GM12878 (cell line): ENCODE data around the gene MPZL1. TPM values are rescaled to one million over a fixed set of nuclear protein-coding genes. Genes with fewer than 3 reads are reported as not detected.
A peak's percentile ranks its signal among the peaks of the same experiment; 100 is the strongest.

Experiments used
- ATAC-seq: fragments of 200-7000 bp; cut with Tn5 transposase; 3 replicates; pipeline ENCODE4 v1.9.1; 2020; ENCODE audit warnings: mild to moderate bottlenecking, moderate library complexity
- BruUV-seq: library from RNA; stranded (reverse); fragments of 400-500 nt; replicated peaks from 2 replicates; lab custom pipeline; 2021; lab: Mats Ljungman, UMichigan
- CTCF ChIA-PET: fragments of 300-600 bp; sonication (Branson Sonifier 250); formaldehyde crosslinking; extraction: SDS; loops from one replicate; lab custom pipeline; 2021; ENCODE audit warnings: inconsistent platforms; lab: Yijun Ruan, JAX
- POLR2A ChIA-PET: fragments of 350-600 bp; formaldehyde crosslinking; extraction: SDS; loops from one replicate; lab custom pipeline; 2021; ENCODE audit warnings: inconsistent platforms; lab: Charles Lee
- RAD21 ChIA-PET: fragments of 300-600 bp; sonication (Branson Sonifier 250); formaldehyde crosslinking; loops from one replicate; lab custom pipeline; 2023; ENCODE audit warnings: antibody characterized with exemption; ENCODE audit not compliant: unreplicated experiment; lab: Charles Lee
- SMC1A ChIA-PET: fragments of 300-600 bp; sonication (Branson Sonifier 250); formaldehyde crosslinking; loops from one replicate; lab custom pipeline; 2023; ENCODE audit not compliant: unreplicated experiment, uncharacterized antibody; lab: Charles Lee
- DNase-seq: peaks from one replicate; pipeline ENCODE4 v3.0.0-alpha.2; 2011; ENCODE audit warnings: low read depth, low spot score
- FAIRE-seq: peaks from 3 replicates; lab custom pipeline; 2011; peaks lifted over from hg19 to GRCh38; lab: Jason Lieb, UNC
- H2AFZ ChIP-seq: 2 replicates; pipeline ENCODE4 v1.6.0; 2011; ENCODE audit warnings: low read depth, low read length, control low read depth; ENCODE audit not compliant: control insufficient read depth
- H3K27ac ChIP-seq: 2 replicates; pipeline ENCODE4 v1.5.1; 2011; ENCODE audit warnings: control low read depth; ENCODE audit not compliant: control insufficient read depth, insufficient read depth
- H3K27me3 ChIP-seq, 2 experiments: replicated peaks in 1 of 2; 2 replicates each; pipeline versions ENCODE4 v1.6.0 to v1.6.1; 2011; ENCODE audit warnings: low read length in 1 of 2; ENCODE audit not compliant: control insufficient read depth in 2 of 2, insufficient read depth in 2 of 2
- H3K36me3 ChIP-seq, 2 experiments: 2 replicates each; pipeline ENCODE4 v1.5.1; 2011; ENCODE audit warnings: low read length in 1 of 2; ENCODE audit not compliant: control insufficient read depth in 2 of 2, insufficient read depth in 2 of 2
- H3K4me1 ChIP-seq: 2 replicates; pipeline ENCODE4 v1.6.1; 2011; ENCODE audit warnings: mild to moderate bottlenecking, low read length, moderate library complexity, mixed read lengths; ENCODE audit not compliant: control insufficient read depth, insufficient read depth
- H3K4me2 ChIP-seq: 2 replicates; pipeline ENCODE4 v1.6.0; 2011; ENCODE audit warnings: control low read depth; ENCODE audit not compliant: control insufficient read depth, insufficient read depth
- H3K4me3 ChIP-seq: fragments of 200-600 bp; sonication (generic); 2 replicates; pipeline ENCODE4 v1.5.1; 2016
- H3K79me2 ChIP-seq: 2 replicates; pipeline ENCODE4 v1.6.0; 2011; ENCODE audit warnings: low read length; ENCODE audit not compliant: control insufficient read depth, insufficient read depth
- H3K9ac ChIP-seq: 2 replicates; pipeline ENCODE4 v1.8.0; 2011; ENCODE audit warnings: low read length, control low read depth, mixed read lengths; ENCODE audit not compliant: control insufficient read depth, insufficient read depth
- H3K9me3 ChIP-seq: replicated peaks from 3 replicates; pipeline ENCODE4 v1.5.1; 2011; ENCODE audit warnings: mild to moderate bottlenecking, low read length; ENCODE audit not compliant: control insufficient read depth, insufficient read depth
- H4K20me1 ChIP-seq: 2 replicates; pipeline ENCODE4 v1.6.0; 2011; ENCODE audit not compliant: control insufficient read depth, insufficient read depth
- ATF7 ChIP-seq: fragments of 450-650 bp; IDR thresholded peaks from 2 replicates; pipeline ENCODE4 v1.6.1; 2016; ENCODE audit warnings: low read depth, mild to moderate bottlenecking
- DPF2 ChIP-seq: fragments of 450-650 bp; IDR thresholded peaks from 2 replicates; pipeline ENCODE4 v1.6.1; 2017; ENCODE audit warnings: mild to moderate bottlenecking
- FOS ChIP-seq: IDR thresholded peaks from 3 replicates; pipeline ENCODE4 v1.6.1; 2011; ENCODE audit warnings: borderline replicate concordance; ENCODE audit not compliant: insufficient read length; ENCODE audit errors: extremely low read depth
- FOXM1 ChIP-seq: IDR thresholded peaks from 2 replicates; pipeline ENCODE4 v1.6.1; 2012; ENCODE audit warnings: low read depth, mild to moderate bottlenecking, inconsistent platforms, low read length, moderate library complexity
- JUNB ChIP-seq: IDR thresholded peaks from 2 replicates; pipeline ENCODE4 v1.6.1; 2016; ENCODE audit warnings: antibody characterized with exemption, mild to moderate bottlenecking
- NBN ChIP-seq: fragments of 450-650 bp; IDR thresholded peaks from 2 replicates; pipeline ENCODE4 v1.6.1; 2016
- NFIC ChIP-seq: IDR thresholded peaks from 2 replicates; pipeline ENCODE4 v1.6.1; 2012; ENCODE audit warnings: low read depth, mild to moderate bottlenecking, inconsistent platforms, low read length, moderate library complexity
- RAD51 ChIP-seq: fragments of 450-650 bp; IDR thresholded peaks from 2 replicates; pipeline ENCODE4 v1.6.1; 2016; ENCODE audit warnings: moderate library complexity, mild to moderate bottlenecking, inconsistent platforms
- RBBP5 ChIP-seq: fragments of 200-600 bp; sonication (generic); conservative IDR thresholded peaks from 2 replicates; pipeline ENCODE4 v1.6.1; 2016
- SIX5 ChIP-seq: IDR thresholded peaks from 2 replicates; pipeline ENCODE4 v1.6.1; 2011; ENCODE audit warnings: mild to moderate bottlenecking, low read depth, low read length, moderate library complexity; ENCODE audit not compliant: severe bottlenecking
- WGBS: methylation state at CpG from one replicate; pipeline ENCODE4 v1.1.6; 2016; ENCODE audit warnings: low lambda C conversion rate; ENCODE audit not compliant: insufficient replicate concordance, insufficient coverage; ENCODE audit errors: missing lambda C conversion rate; 5-methylcytosine and 5-hydroxymethylcytosine counted together
- in situ Hi-C: fragments of 300-500 bp; cut with MboI; formaldehyde crosslinking; loops from 9 replicates; pipeline ENCODE4 v1.14.3; 2018; ENCODE audit warnings: mixed read lengths
- intact Hi-C: fragments of 100-400 bp; cut with micrococcal nuclease; formaldehyde crosslinking; loops from one replicate; pipeline ENCODE4 v1.14.2; 2022; ENCODE audit not compliant: unreplicated experiment
- polyA plus RNA-seq, 11 experiments: library from polyadenylated mRNA; depleted of rRNA in 4 of 11; unstranded in 6 of 11; stranded (reverse) in 5 of 11; fragments of >200 nt; fragmentation: Nextera tagmentation in 4 of 11; fragmentation: Illumina TruSeq in 1 of 11; extraction: Ambion mirVana in 4 of 11; extraction: Trizol in 1 of 11; gene quantifications; 1 replicate in 1 of 11; 2 replicates in 10 of 11; pipeline versions ENCODE4 v1.2.1 to v1.2.3, GENCODE V29; 2011 to 2016; ENCODE audit warnings: inconsistent platforms in 2 of 11, missing spikeins in 2 of 11, low read depth in 1 of 11
- total RNA-seq, 4 experiments: library from RNA; depleted of rRNA in 3 of 4; stranded (reverse); fragments of >200 nt in 3 of 4; fragmentation: Illumina TruSeq in 1 of 4; extraction: Trizol in 1 of 4; gene quantifications; 2 replicates each; pipeline versions ENCODE4 v1.2.1 to v1.2.3, GENCODE V29; 2013 to 2021
- TF ChIP-seq, protein P1 (sequence below): IDR thresholded peaks from 2 replicates; pipeline ENCODE4 v1.6.1; 2012; ENCODE audit warnings: low read depth, low read length, improper control_type of control experiment
- TF ChIP-seq, protein P2 (sequence below): fragments of 450-650 bp; formaldehyde crosslinking; IDR thresholded peaks from 2 replicates; pipeline ENCODE4 v1.4.0; 2020; ENCODE audit warnings: mild to moderate bottlenecking, moderate library complexity
- TF ChIP-seq, protein P3 (sequence below): fragments of 450-650 bp; conservative IDR thresholded peaks from 2 replicates; pipeline ENCODE4 v1.6.1; 2017; ENCODE audit warnings: mild to moderate bottlenecking, moderate library complexity
- TF ChIP-seq, protein P4 (sequence below): fragments of 450-650 bp; IDR thresholded peaks from 2 replicates; pipeline ENCODE4 v1.6.1; 2017; ENCODE audit warnings: antibody characterized with exemption, mild to moderate bottlenecking, moderate library complexity

Gene MPZL1
- total and polyA plus RNA-seq, 10 of the 15 experiments (the other 5 are each of a cell fraction or from before 2014, with no cell fraction given): 9.8 to 60.9 (median 45.9) TPM

DNA sequence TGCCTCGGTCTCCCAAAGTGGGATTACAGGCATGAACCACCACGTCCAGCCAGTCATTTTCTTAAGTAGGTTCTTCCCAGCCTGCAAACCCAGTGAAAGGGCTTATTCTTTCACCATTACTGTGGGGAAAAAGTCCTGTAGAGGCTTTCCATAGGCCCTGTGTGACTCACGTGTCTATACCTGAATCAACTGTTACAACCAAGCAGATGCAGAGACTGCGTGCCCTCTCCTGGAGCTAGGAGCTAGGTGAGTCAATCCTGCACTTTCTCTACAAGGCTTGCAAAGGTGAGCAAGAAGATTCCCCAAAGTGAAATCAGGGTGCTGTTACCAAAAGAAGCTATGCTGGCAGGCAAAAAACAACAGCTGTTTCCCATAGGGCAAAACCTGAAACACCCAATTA, 13.8 kb upstream of the MPZL1 start:
- DNase-seq (no peak), ATAC-seq (peak; percentile 31), FAIRE-seq (no peak)
- CTCF ChIA-PET: interaction anchor here (0.7 to 4.8 kb wide), 11 partner anchors 10 to 440 kb away, joined by 3 to 28 read pairs (median 3); no protein-coding TSS in a partner anchor
- in situ Hi-C loops: no loop called here
- Histone ChIP-seq H3K4me2 (peak overlapping the region; percentile 89), H2AFZ (no peak overlapping the region), H3K9me3 (no peaks in the 10 kb centered on the region), H3K36me3 (peaks cover 0 to 14% of the 10 kb centered on the region in 2 experiments), H3K27me3 (no peaks in the 10 kb centered on the region), H3K4me3 (no peak overlapping the region; the same call in 1 of the 2 replicates), H4K20me1 (no peaks in the 10 kb centered on the region), H3K27ac (peak overlapping the region; percentile 76), H3K79me2 (no peaks in the 10 kb centered on the region), H3K9ac (no peak overlapping the region; the same call in 1 of the 2 replicates), H3K4me1 (peaks cover 46% of the 10 kb centered on the region)
- TF ChIP-seq JUNB (no peak), RAD51 (no peak), SIX5 (no peak), RBBP5 (no peak), NFIC (no peak), FOXM1 (no peak), ATF7 (no peak), DPF2 (no peak), NBN (no peak), FOS (no peak)
- TF ChIP-seq, protein P1, sequence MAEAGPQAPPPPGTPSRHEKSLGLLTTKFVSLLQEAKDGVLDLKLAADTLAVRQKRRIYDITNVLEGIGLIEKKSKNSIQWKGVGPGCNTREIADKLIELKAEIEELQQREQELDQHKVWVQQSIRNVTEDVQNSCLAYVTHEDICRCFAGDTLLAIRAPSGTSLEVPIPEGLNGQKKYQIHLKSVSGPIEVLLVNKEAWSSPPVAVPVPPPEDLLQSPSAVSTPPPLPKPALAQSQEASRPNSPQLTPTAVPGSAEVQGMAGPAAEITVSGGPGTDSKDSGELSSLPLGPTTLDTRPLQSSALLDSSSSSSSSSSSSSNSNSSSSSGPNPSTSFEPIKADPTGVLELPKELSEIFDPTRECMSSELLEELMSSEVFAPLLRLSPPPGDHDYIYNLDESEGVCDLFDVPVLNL: no peak
- TF ChIP-seq, protein P2, sequence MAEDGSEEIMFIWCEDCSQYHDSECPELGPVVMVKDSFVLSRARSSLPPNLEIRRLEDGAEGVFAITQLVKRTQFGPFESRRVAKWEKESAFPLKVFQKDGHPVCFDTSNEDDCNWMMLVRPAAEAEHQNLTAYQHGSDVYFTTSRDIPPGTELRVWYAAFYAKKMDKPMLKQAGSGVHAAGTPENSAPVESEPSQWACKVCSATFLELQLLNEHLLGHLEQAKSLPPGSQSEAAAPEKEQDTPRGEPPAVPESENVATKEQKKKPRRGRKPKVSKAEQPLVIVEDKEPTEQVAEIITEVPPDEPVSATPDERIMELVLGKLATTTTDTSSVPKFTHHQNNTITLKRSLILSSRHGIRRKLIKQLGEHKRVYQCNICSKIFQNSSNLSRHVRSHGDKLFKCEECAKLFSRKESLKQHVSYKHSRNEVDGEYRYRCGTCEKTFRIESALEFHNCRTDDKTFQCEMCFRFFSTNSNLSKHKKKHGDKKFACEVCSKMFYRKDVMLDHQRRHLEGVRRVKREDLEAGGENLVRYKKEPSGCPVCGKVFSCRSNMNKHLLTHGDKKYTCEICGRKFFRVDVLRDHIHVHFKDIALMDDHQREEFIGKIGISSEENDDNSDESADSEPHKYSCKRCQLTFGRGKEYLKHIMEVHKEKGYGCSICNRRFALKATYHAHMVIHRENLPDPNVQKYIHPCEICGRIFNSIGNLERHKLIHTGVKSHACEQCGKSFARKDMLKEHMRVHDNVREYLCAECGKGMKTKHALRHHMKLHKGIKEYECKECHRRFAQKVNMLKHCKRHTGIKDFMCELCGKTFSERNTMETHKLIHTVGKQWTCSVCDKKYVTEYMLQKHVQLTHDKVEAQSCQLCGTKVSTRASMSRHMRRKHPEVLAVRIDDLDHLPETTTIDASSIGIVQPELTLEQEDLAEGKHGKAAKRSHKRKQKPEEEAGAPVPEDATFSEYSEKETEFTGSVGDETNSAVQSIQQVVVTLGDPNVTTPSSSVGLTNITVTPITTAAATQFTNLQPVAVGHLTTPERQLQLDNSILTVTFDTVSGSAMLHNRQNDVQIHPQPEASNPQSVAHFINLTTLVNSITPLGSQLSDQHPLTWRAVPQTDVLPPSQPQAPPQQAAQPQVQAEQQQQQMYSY (CRISPR knock-in tag): no peak
- TF ChIP-seq, protein P3, sequence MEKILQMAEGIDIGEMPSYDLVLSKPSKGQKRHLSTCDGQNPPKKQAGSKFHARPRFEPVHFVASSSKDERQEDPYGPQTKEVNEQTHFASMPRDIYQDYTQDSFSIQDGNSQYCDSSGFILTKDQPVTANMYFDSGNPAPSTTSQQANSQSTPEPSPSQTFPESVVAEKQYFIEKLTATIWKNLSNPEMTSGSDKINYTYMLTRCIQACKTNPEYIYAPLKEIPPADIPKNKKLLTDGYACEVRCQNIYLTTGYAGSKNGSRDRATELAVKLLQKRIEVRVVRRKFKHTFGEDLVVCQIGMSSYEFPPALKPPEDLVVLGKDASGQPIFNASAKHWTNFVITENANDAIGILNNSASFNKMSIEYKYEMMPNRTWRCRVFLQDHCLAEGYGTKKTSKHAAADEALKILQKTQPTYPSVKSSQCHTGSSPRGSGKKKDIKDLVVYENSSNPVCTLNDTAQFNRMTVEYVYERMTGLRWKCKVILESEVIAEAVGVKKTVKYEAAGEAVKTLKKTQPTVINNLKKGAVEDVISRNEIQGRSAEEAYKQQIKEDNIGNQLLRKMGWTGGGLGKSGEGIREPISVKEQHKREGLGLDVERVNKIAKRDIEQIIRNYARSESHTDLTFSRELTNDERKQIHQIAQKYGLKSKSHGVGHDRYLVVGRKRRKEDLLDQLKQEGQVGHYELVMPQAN: no peak
- TF ChIP-seq, protein P4, sequence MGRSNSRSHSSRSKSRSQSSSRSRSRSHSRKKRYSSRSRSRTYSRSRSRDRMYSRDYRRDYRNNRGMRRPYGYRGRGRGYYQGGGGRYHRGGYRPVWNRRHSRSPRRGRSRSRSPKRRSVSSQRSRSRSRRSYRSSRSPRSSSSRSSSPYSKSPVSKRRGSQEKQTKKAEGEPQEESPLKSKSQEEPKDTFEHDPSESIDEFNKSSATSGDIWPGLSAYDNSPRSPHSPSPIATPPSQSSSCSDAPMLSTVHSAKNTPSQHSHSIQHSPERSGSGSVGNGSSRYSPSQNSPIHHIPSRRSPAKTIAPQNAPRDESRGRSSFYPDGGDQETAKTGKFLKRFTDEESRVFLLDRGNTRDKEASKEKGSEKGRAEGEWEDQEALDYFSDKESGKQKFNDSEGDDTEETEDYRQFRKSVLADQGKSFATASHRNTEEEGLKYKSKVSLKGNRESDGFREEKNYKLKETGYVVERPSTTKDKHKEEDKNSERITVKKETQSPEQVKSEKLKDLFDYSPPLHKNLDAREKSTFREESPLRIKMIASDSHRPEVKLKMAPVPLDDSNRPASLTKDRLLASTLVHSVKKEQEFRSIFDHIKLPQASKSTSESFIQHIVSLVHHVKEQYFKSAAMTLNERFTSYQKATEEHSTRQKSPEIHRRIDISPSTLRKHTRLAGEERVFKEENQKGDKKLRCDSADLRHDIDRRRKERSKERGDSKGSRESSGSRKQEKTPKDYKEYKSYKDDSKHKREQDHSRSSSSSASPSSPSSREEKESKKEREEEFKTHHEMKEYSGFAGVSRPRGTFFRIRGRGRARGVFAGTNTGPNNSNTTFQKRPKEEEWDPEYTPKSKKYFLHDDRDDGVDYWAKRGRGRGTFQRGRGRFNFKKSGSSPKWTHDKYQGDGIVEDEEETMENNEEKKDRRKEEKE: no peak
- no TSS peak for BruUV-seq
- intact Hi-C loops: no loop called here
- 12% methylated on average over 4 of the region's 4 CpGs for WGBS
- SMC1A ChIA-PET: interaction anchor here (0.7 to 5.6 kb wide), 12 partner anchors 14 to 167 kb away, joined by 3 to 31 read pairs (median 5); no protein-coding TSS in a partner anchor
- POLR2A ChIA-PET: interaction anchor here (1.1 to 1.9 kb wide), 3 partner anchors 10 to 107 kb away, joined by 3 to 5 read pairs (median 3); no protein-coding TSS in a partner anchor
- RAD21 ChIA-PET: interaction anchor here (2.1 to 3.6 kb wide), 2 partner anchors 20 to 107 kb away, joined by 10 to 18 read pairs; no protein-coding TSS in a partner anchor
